NCI-H146 (cell line): Measurements from ENCODE around the gene CCDC92.
A peak's percentile ranks its signal among the peaks of the same experiment; 100 is the strongest.

Experiments
- DNase-seq: peaks from one replicate; lab custom pipeline; 2025; lab: John Stamatoyannopoulos, UW

Gene CCDC92

GRCh38 chr12:123973552-123974341 is 1.1 kb upstream of the CCDC92 start:
- DNase-seq = peak; percentile 64

GRCh38 chr12:123971770-123972456 is 718 bp downstream of the CCDC92 start:
- DNase-seq = peak; percentile 58

DNA sequence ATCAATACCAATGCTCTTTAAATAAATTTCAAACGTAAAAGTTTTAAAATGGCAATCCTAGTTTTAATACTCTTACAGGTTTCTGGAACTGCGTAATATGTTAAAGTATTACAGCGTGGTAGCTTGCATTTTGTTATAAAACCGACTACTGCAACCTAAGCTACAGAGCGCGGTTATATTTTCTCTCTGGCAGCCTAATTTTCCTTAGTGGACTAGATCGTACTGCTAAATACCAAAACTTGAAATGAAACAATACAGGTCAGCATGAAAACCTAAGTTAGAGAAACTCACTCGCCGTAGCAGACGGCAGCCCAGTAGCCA is 1.2 kb downstream of the CCDC92 start:
- DNase-seq = no peak

DNA sequence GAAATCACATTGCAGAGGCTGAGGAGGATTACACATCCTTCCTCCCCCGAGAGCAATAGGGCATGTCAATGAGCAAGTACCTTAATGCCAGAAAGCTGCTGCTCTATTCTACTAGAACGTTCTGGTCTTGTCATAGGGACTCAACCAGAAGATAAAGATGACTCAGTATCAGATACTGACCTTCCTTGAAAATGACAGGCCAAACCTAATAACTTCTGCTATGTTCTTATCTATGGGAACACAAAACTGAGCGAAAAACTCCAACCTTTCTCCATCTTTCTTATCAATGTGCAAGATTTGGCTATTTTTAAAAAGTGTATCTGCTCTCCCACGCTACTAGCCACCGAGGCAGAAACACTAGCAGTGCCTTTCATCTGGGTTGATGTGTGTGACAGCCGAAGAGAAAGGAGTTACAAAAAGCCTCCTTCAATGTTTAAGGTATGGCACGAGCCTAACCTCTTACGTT is 5.5 kb downstream of the CCDC92 start:
- DNase-seq = no peak

DNA sequence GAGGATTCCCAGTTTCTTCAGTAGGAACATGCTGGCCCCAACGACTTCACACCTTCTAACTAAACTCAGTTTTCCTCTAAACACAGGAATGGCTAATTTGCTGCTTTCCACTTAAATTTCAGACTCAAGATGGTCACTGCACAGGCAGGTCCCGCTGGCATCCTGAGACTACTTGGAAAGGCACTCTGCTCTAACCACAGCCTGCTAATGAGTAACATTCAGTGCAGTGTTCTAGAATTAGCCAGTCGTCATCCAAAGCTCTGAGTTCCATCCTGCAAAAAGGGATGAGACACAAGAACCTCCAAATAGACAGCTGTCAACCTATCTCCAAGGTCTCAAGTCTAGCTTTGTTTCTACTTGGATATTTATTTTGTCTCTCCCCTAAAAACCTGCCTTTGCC is 6.0 kb downstream of the CCDC92 start:
- no peak for DNase-seq

DNA sequence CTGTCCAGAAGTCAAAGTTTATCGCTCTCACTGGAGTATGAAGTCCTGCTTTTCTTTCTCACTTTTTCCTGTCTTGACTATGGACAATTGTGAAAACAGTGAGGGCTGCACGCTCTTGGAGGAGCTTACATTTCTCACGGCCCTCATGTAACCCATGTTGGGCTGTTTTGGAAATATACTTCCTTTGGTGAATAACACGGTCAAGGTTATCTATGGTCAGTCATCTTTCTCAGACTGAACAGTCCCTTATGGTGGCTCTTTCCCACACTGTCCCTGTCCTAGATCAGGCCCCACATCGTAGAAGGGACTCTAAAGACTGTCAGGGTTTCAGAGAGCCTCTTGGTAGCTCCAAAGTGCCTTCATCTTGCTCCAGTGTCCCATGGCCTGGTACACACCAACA is 7.2 kb downstream of the CCDC92 start:
- no peak for DNase-seq

- no peak for DNase-seq
Observed at GRCh38 chr12:123963821-123964220, 8.8 kb downstream of the CCDC92 start.

DNA sequence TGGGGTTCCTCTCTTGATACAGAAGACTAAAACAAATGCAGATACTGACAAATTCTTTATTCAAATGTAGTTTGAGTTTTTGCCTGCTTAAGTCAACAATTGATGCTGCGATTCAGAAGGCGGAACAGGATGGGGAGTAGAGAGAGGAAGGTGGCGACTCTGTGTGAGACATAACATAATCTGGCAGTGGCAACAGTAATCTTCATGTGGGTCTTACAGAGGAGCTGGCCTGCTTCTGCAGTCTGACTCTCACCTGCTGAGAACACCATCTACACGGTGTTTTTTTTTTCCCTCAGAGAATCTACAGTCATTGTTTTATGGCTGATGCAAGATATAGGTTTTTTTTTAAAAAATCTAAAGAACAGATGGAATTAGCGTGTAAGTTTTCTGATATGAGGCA is 10.1 kb downstream of the CCDC92 start:
- no peak for DNase-seq

DNA sequence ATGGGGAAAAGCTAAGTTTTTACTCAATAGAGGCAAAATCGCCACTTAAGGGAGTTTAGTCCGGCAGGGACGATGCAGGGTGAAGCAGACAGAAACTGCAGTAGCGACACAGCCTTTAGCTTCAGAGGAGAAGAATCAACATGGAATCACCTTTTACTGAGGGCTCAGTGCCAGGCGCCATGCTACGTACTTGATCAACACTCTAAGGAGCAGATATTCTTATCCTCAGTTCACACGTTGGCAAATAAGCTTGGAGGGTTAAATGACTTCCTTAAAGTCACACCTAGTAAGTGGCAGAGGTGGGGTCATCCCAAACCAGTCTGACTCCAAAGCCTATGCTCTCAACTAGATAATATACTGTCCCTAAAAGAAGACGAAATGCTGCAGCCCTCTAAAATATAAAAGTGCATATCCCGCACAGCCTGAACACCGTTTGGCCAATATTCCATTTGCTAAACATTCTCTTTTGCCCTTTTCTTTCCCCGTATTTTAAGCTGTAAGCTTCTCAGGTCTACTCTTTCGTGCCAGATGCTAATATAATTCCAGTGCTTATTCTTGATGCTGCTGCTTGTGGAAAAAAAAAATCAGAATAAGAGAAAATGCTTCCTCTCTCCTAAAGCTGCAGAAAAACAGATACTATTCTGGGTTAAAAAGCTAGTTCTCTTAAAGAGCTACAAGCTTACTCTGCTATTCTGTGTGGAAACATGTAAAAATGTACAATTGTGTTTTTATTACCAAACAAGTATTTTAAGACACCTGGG is 10.9 kb downstream of the CCDC92 start:
- no peak for DNase-seq

DNA sequence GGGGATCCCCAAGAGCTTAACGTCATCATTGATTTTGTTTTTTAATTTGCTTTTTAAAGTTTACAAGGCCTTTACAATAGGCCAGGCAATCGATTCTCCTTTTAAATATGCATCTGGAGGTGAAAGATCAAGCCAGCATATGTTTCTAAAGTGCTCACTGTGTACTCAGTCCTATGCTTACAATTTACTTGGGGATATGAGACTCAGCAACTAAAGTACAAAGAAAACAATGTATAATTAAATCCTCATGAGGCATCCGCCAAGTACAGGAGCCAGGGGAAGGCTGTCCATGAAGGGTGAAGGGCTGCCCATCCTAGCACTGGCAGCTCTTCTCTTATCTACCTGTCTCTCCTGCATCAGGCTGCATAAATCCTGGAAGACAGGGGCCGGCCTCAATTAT is 11.8 kb downstream of the CCDC92 start:
- peak; percentile 48 for DNase-seq

- no peak for DNase-seq
Observed at GRCh38 chr12:123960029-123960735, 12.4 kb downstream of the CCDC92 start.

GRCh38 chr12:123958876-123959275 is 13.8 kb downstream of the CCDC92 start:
- no peak for DNase-seq

GRCh38 chr12:123958462-123958861 is 14.2 kb downstream of the CCDC92 start:
- DNase-seq = no peak

GRCh38 chr12:123957196-123957595 is 15.4 kb downstream of the CCDC92 start:
- no peak for DNase-seq

DNA sequence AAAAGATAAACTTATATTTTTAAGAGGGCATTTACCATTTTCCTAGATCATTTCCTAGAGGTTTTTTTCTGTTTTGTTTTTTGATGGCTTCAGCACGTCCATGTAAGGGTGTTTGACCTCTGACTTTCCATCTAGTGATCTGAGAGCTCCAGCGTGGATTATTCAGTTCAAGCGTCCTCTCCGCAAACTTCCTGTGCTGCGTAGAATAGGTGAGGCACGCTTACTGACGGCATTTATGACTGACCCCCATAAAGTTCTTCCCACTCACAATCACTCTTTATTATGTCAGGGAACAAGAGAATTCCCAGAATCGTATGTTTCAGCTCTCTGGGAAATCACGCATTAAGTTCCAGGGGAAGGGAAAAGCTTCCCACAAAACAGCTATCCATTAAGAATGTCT is 16.4 kb downstream of the CCDC92 start:
- DNase-seq = no peak

- no peak for DNase-seq
Observed at GRCh38 chr12:123954647-123955350, 17.8 kb downstream of the CCDC92 start.

GRCh38 chr12:123952037-123952436 is 20.6 kb downstream of the CCDC92 start:
- DNase-seq = no peak

DNA sequence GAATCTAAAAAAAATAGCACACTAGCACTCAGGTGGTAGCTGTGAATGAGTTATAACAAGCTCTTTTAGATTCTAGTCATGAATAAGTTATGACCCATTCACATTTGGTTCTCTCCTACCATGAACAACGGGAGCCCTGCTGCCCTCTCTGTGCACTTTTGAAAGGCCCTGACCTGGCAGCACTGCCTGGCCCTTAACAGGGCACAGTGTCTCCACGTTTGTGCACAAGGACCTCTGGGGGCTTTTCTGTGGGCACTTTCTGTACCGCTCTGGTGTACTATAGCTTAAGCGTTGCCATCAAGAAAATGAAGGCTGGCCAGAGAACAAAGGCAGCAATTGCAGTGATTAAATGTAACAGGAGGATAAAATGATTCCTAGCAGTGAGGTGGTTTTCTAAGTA is 21.2 kb downstream of the CCDC92 start:
- DNase-seq = no peak

GRCh38 chr12:123950476-123951349 is 21.9 kb downstream of the CCDC92 start:
- DNase-seq = no peak

- DNase-seq = no peak
Observed at GRCh38 chr12:123949770-123950165, 22.9 kb downstream of the CCDC92 start.
